Endometrial microvascular endothelial cells (primary cell): ENCODE results near the gene SIRT1. TPM values are rescaled to one million over a fixed set of nuclear protein-coding genes. Genes with fewer than 3 reads are reported as not detected.
"Not testable (repeated sequence)": the region's sequence is repeated elsewhere in the genome, so short reads cannot be mapped to it uniquely, and the experiment has no call there.

Experiments
- in situ Hi-C: cut with HindIII; loops from 2 replicates; pipeline ENCODE4 v1.10.0; 2017; ENCODE audit warnings: low sequenced_read_pairs, low pct_unique_long_range_greater_than_20kb; ENCODE audit errors: inconsistent ontology term
- total RNA-seq: library from RNA; depleted of rRNA; stranded (reverse); fragments of >200 nt; gene quantifications from one replicate; pipeline ENCODE4 v1.2.3, GENCODE V29; 2015; ENCODE audit errors: inconsistent ontology term

SIRT1 gene
- total RNA-seq, 1 donor from 2014 or later = 10.2 TPM

- in situ Hi-C loops = no loop called here
Measured at GRCh38 chr10:67935223-67935622, 50.8 kb downstream of the SIRT1 start.

DNA sequence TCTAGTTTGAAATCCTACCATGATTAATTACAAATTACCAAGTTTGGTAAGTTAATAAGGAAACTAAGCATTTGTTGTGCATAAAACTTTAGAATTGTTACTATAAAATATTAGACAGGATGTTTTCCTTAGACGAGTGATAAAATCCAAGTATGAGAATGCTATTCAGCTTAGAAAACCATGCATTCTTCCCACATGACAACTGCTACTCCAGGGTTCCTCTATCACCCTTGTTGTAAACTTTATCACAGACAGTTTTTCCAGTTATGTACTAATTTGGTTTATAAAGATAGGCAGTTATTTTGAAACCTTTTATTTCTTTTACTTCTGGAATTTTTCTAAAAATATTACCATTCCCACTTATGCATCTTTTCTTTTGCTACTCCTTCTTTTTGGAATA lies 52.0 kb downstream of the SIRT1 start:
- in situ Hi-C loops = no loop called here

- in situ Hi-C loops = no loop called here
Measured at GRCh38 chr10:67943917-67944316, 59.5 kb downstream of the SIRT1 start.

GRCh38 chr10:67955614-67956013 lies 71.2 kb downstream of the SIRT1 start:
- in situ Hi-C loops = no loop called here

DNA sequence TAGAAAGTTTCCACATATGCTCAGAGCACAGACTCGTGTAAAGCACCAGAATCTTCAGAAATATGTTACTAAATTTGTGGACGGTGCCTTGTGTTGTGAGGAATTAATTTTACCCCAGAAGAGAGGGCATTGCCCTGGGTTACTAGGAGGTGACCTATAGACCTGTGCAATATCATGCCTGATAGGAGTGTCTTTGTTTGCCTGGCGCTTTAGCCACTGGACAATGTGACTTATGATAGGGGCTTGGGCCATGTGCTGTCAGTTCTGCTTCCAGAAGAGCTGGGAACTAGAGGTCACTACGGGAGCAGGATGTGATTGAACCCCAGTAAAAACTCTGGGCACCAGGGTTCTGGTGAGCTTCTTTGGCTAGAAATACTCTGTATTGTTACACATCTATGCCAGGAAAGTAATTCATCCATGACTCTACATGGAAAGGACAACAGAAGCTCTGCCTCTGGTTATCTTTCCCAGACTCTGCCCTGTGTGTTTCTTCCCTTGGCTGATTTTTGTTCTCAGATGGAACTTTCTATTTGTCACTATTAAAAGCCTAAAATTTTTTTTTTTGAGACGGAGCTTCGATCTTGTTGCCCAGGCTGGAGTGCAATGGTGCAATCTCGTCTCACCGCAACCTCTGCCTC lies 75.5 kb downstream of the SIRT1 start:
- in situ Hi-C loops = no loop called here

GRCh38 chr10:67965456-67965855 lies 81.0 kb downstream of the SIRT1 start:
- in situ Hi-C loops = no loop called here

- in situ Hi-C loops = not testable (repeated sequence)
Measured at GRCh38 chr10:67966035-67966434, 81.6 kb downstream of the SIRT1 start.

Other genes starting within 250 kb of the SIRT1 start
- gene CTNNA3, start 188.5 kb upstream of the SIRT1 start, total RNA-seq = not detected
- gene DNAJC12, start 46.5 kb upstream of the SIRT1 start, total RNA-seq = 2.1 TPM
- 71.3 TPM for gene HERC4, start 190.6 kb downstream of the SIRT1 start, total RNA-seq
- 1.1 TPM for gene MYPN, start 224.8 kb downstream of the SIRT1 start, total RNA-seq